Peyer's patch (tissue), 4 donors: ENCODE results near the gene DNAJB8. TPM values are rescaled to one million over a fixed set of nuclear protein-coding genes. Genes with fewer than 3 reads are reported as not detected.

ENCODE experiments used
- DNase-seq, 3 donors: peaks; one replicate each; pipeline ENCODE4 v3.0.0-alpha.2; 2017 to 2019
- H3K27ac ChIP-seq, 4 donors: fragments of 200-600 bp; sonication (generic); one replicate each; pipeline ENCODE4 v1.5.1; 2016 to 2019
- H3K27me3 ChIP-seq, 2 donors: fragments of 200-600 bp; sonication (generic); one replicate each; pipeline ENCODE4 v1.5.1; 2019
- H3K36me3 ChIP-seq, 3 donors: fragments of 200-600 bp; sonication (generic); one replicate each; pipeline ENCODE4 v1.5.1; 2016 to 2019
- H3K4me1 ChIP-seq, 4 donors: fragments of 200-600 bp; sonication (generic); one replicate each; pipeline ENCODE4 v1.5.1; 2016 to 2019
- H3K4me3 ChIP-seq, 4 donors: fragments of 200-600 bp; sonication (generic); 1 replicate in 3 of 4; 2 replicates in 1 of 4; pipeline ENCODE4 v1.5.1; 2016 to 2019; ENCODE audit warnings: mild to moderate bottlenecking in 1 of 4
- H3K9me3 ChIP-seq, 4 donors: fragments of 200-600 bp; sonication (generic); one replicate each; pipeline ENCODE4 v1.5.1; 2016 to 2019; ENCODE audit warnings: mild to moderate bottlenecking in 1 of 4
- POLR2A ChIP-seq, 2 donors: fragments of 450-650 bp; IDR thresholded peaks; one replicate each; pipeline ENCODE4 v1.5.1; 2017; ENCODE audit warnings: antibody characterized with exemption in 2 of 2, mild to moderate bottlenecking in 2 of 2, moderate library complexity in 2 of 2
- total RNA-seq, 4 donors: library from RNA; depleted of rRNA; stranded (reverse); fragments of >200 nt; gene quantifications; one replicate each; pipeline ENCODE4 v1.1.0, GENCODE V29; 2016
- TF ChIP-seq, protein P1 (sequence below), 6 experiments: fragments of 450-650 bp in 4 of 6; fragments of 200-600 bp in 2 of 6; sonication (generic) in 1 of 6; IDR thresholded peaks; one replicate each; pipeline ENCODE4 v1.5.1; 2017 to 2019; ENCODE audit warnings: antibody characterized with exemption in 6 of 6, mild to moderate bottlenecking in 3 of 6, moderate library complexity in 1 of 6

The DNAJB8 gene
- total RNA-seq, 4 donors from 2014 or later, result not detected

GRCh38 chr3:128439226-128439625 is 27.5 kb downstream of the DNAJB8 start:
- Histone ChIP-seq H3K4me3 (no peak overlapping the region), H3K27ac (no peak overlapping the region), H3K4me1 (no peaks in the 10 kb centered on the region), H3K36me3 (no peaks in the 10 kb centered on the region), H3K9me3 (no peaks in the 10 kb centered on the region), H3K27me3 (no peaks in the 10 kb centered on the region)
- no peak for DNase-seq
- TF ChIP-seq, protein P1, sequence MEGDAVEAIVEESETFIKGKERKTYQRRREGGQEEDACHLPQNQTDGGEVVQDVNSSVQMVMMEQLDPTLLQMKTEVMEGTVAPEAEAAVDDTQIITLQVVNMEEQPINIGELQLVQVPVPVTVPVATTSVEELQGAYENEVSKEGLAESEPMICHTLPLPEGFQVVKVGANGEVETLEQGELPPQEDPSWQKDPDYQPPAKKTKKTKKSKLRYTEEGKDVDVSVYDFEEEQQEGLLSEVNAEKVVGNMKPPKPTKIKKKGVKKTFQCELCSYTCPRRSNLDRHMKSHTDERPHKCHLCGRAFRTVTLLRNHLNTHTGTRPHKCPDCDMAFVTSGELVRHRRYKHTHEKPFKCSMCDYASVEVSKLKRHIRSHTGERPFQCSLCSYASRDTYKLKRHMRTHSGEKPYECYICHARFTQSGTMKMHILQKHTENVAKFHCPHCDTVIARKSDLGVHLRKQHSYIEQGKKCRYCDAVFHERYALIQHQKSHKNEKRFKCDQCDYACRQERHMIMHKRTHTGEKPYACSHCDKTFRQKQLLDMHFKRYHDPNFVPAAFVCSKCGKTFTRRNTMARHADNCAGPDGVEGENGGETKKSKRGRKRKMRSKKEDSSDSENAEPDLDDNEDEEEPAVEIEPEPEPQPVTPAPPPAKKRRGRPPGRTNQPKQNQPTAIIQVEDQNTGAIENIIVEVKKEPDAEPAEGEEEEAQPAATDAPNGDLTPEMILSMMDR (IDR thresholded peaks at IDR 0.05), result no peak
- no peak for TF ChIP-seq POLR2A (IDR thresholded peaks at IDR 0.05)

GRCh38 chr3:128438488-128439072 is 28.1 kb downstream of the DNAJB8 start:
- Histone ChIP-seq H3K27me3 (peaks cover 0 to under 1% of the 10 kb centered on the region in 2 donors), H3K4me3 (no peak overlapping the region), H3K9me3 (no peaks in the 10 kb centered on the region), H3K4me1 (no peaks in the 10 kb centered on the region), H3K36me3 (no peaks in the 10 kb centered on the region), H3K27ac (no peak overlapping the region)
- TF ChIP-seq POLR2A (IDR thresholded peaks at IDR 0.05), result no peak
- TF ChIP-seq, protein P1 (IDR thresholded peaks at IDR 0.05), result peak in 2 of 6 experiments; percentile 15 to 22
- DNase-seq, result no peak

DNA sequence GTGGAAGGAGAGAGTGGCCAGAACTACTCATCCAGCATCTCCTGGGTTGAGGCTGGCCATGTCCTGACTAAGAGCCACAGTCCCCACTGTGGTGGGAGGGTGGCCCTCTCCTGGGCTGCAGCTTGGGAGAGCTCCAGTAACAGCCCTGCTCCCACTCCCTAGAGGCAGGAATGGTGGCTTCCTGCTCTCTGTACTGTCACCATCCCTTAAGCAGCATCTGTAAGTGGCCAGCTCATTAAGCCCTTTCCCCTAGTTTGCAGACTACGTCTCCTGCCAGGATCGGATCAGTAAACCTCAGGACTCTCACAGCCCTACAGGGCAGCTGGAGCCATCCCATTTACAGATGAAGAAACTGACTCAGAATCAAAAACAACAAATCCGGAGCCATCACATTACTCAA is 30.5 kb downstream of the DNAJB8 start:
- TF ChIP-seq, protein P1 (IDR thresholded peaks at IDR 0.05), result no peak
- TF ChIP-seq POLR2A (IDR thresholded peaks at IDR 0.05), result no peak
- Histone ChIP-seq H3K4me3 (no peak overlapping the region), H3K9me3 (no peaks in the 10 kb centered on the region), H3K36me3 (no peaks in the 10 kb centered on the region), H3K27ac (no peak overlapping the region), H3K4me1 (peaks cover 0 to 12% (median 0%) of the 10 kb centered on the region in 4 donors), H3K27me3 (peaks cover 0 to 18% of the 10 kb centered on the region in 2 donors)
- no peak for DNase-seq

GRCh38 chr3:128435561-128435960 is 31.1 kb downstream of the DNAJB8 start:
- Histone ChIP-seq H3K36me3 (no peaks in the 10 kb centered on the region), H3K9me3 (no peaks in the 10 kb centered on the region), H3K4me1 (peaks cover 0 to 12% (median 0%) of the 10 kb centered on the region in 4 donors), H3K4me3 (no peak overlapping the region), H3K27ac (no peak overlapping the region), H3K27me3 (peaks cover 0 to 18% of the 10 kb centered on the region in 2 donors)
- no peak for TF ChIP-seq POLR2A (IDR thresholded peaks at IDR 0.05)
- TF ChIP-seq, protein P1 (IDR thresholded peaks at IDR 0.05), result no peak
- DNase-seq, result no peak

DNA sequence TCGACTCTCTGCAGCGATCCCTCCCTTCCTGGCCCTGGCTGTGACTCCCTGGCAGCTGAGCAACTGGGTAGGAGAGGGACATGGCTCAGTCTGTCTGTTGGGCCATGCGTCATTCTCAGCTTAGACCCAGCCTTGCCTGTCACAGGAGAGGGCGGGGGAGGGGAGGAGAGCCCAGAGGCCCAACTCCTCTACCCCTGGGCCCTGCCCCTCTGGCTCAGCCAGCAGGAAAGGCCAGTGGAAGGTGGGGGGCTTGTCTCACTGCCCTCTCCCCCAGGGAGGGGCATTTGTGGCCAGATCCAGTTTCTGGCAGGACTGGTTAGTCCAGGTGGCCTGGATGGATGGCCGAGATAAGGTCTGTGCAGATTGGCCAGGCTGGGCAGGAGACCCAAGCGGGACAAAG is 31.6 kb downstream of the DNAJB8 start:
- H3K36me3 ChIP-seq, result no peaks in the 10 kb centered on the region
- H3K4me1 ChIP-seq, result peaks cover 0 to 12% (median 0%) of the 10 kb centered on the region in 4 donors
- DNase-seq, result no peak
- H3K9me3 ChIP-seq, result no peaks in the 10 kb centered on the region
- peaks cover 0 to 18% of the 10 kb centered on the region in 2 donors for H3K27me3 ChIP-seq
- H3K27ac ChIP-seq, result no peak overlapping the region
- H3K4me3 ChIP-seq, result no peak overlapping the region
- no peak for TF ChIP-seq POLR2A (IDR thresholded peaks at IDR 0.05)
- TF ChIP-seq, protein P1 (IDR thresholded peaks at IDR 0.05), result no peak
